HCT116 (cell line): ENCODE data around the gene ERBB4.

ENCODE experiments used
- CBX3 ChIP-seq: IDR thresholded peaks from 2 replicates; pipeline ENCODE4 v1.6.1; 2012; ENCODE audit warnings: low read depth
- ELF1 ChIP-seq: IDR thresholded peaks from 2 replicates; pipeline ENCODE4 v1.6.1; 2012; ENCODE audit warnings: low read depth, borderline replicate concordance
- EZH2phosphoT487 ChIP-seq: fragments of 200-600 bp; IDR thresholded peaks from 2 replicates; pipeline ENCODE4 v1.6.1; 2018; ENCODE audit warnings: antibody characterized with exemption, borderline replicate concordance
- FOSL1 ChIP-seq: IDR thresholded peaks from 2 replicates; pipeline ENCODE4 v1.6.1; 2012; ENCODE audit warnings: low read depth
- POLR2A ChIP-seq: IDR thresholded peaks from 2 replicates; pipeline ENCODE4 v1.7.0; 2011; ENCODE audit warnings: borderline replicate concordance; ENCODE audit not compliant: insufficient read depth, insufficient read length; ENCODE audit errors: extremely low read depth
- POLR2AphosphoS5 ChIP-seq: IDR thresholded peaks from 2 replicates; pipeline ENCODE4 v1.6.1; 2011; ENCODE audit warnings: mild to moderate bottlenecking, low read depth, low read length, moderate library complexity
- RAD21 ChIP-seq: IDR thresholded peaks from 2 replicates; pipeline ENCODE4 v1.6.1; 2012; ENCODE audit warnings: low read depth, mild to moderate bottlenecking
- YY1 ChIP-seq: IDR thresholded peaks from 2 replicates; pipeline ENCODE4 v1.6.1; 2011; ENCODE audit warnings: low read length, low read depth, moderate library complexity, mild to moderate bottlenecking; ENCODE audit not compliant: insufficient replicate concordance; ENCODE audit errors: extremely low read depth
- TF ChIP-seq, protein P1 (sequence below), 3 experiments: fragments of 200-600 bp in 1 of 3; sonication (generic) in 1 of 3; IDR thresholded peaks in 2 of 3; conservative IDR thresholded peaks in 1 of 3; 2 replicates each; pipeline ENCODE4 v1.5.1; 2012 to 2017; ENCODE audit warnings: low read depth in 2 of 3, low read length in 2 of 3, antibody characterized with exemption in 1 of 3, borderline replicate concordance in 1 of 3, control low read depth in 1 of 3, mild to moderate bottlenecking in 1 of 3, mixed read lengths in 1 of 3, mixed run types in 1 of 3, moderate library complexity in 1 of 3; ENCODE audit not compliant: insufficient read depth in 1 of 3

DNA sequence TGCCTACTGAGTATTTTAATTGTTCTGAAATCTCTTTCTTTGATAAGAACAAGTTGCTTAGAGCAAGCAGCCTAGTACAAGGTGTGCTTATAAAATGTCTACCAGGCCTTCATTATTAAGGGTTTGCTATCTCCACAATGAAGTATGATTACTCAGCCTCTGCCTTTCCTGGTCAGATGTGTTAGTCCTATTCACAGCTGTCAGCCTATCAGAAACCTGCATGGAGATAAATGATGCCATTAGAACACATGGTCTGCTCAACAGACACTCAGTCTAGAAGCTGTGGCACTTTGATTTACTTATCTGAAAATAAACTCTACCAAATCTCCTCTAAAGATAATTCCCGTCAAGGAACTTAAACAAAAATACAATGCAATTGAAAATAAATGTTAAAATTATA lies 448.7 kb downstream of the ERBB4 start:
- TF ChIP-seq, protein P1, sequence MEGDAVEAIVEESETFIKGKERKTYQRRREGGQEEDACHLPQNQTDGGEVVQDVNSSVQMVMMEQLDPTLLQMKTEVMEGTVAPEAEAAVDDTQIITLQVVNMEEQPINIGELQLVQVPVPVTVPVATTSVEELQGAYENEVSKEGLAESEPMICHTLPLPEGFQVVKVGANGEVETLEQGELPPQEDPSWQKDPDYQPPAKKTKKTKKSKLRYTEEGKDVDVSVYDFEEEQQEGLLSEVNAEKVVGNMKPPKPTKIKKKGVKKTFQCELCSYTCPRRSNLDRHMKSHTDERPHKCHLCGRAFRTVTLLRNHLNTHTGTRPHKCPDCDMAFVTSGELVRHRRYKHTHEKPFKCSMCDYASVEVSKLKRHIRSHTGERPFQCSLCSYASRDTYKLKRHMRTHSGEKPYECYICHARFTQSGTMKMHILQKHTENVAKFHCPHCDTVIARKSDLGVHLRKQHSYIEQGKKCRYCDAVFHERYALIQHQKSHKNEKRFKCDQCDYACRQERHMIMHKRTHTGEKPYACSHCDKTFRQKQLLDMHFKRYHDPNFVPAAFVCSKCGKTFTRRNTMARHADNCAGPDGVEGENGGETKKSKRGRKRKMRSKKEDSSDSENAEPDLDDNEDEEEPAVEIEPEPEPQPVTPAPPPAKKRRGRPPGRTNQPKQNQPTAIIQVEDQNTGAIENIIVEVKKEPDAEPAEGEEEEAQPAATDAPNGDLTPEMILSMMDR (IDR thresholded peaks at IDR 0.05 in 2 of 3, conservative IDR thresholded peaks at IDR 0.05 in 1 of 3; ENCODE audit: borderline replicate concordance in 1 of 3, insufficient read depth in 1 of 3, low read depth in 2 of 3, low read length in 2 of 3): no peak
- TF ChIP-seq YY1 (no peak), ELF1 (no peak), POLR2AphosphoS5 (no peak), CBX3 (no peak), FOSL1 (no peak), POLR2A (no peak), EZH2phosphoT487 (no peak), RAD21 (no peak)
